ENCODE results near the gene HADHB. TPM values are rescaled to one million over a fixed set of nuclear protein-coding genes. Genes with fewer than 3 reads are reported as not detected.
A peak's percentile ranks its signal among the peaks of the same experiment; 100 is the strongest.

Gene HADHB
- polyA plus RNA-seq, 1 of the 3 experiments (the other 2 are of a cell fraction): 108 TPM

GRCh38 chr2:26241928-26242436 is 2.8 kb upstream of the HADHB start:
- Histone ChIP-seq H3K4me2 (peak overlapping the region; percentile 89; the same call in 1 of the 2 replicates), H3K4me3 (ENCODE audit: low read depth in 2 of 2, low read length in 1 of 2) (peak overlapping the region; percentile 83 to 91; a peak in 2 of 4 replicates)

GRCh38 chr2:26243470-26244308 is 1.1 kb upstream of the HADHB start:
- peak overlapping the region; percentile 97 for H2AFZ ChIP-seq (ENCODE audit: low read depth)
- peak overlapping the region; percentile 91 to 98 for H3K27ac ChIP-seq (ENCODE audit: low read depth in 2 of 2, low read length in 1 of 2)
- peak; percentile 47 for DNase-seq
- ChIA-PET POLR2A (no interaction called here), CTCF (interaction anchor here (0.7 to 1.9 kb wide), 12 partner anchors 13 to 502 kb away, joined by 3 to 6 read pairs (median 4); partner anchors contain the start of gene SELENOI)
- H3K79me2 ChIP-seq (ENCODE audit: insufficient read depth): peaks cover 96% of the 10 kb centered on the region
- TF ChIP-seq TAF1 (IDR thresholded peaks at IDR 0.05; ENCODE audit: borderline replicate concordance, low read depth, low read length) (peak; percentile 52; the same call in 1 of the 2 replicates), SIN3A (IDR thresholded peaks at IDR 0.05; ENCODE audit: borderline replicate concordance, low read depth, low read length) (0 out of 2 replicates have a peak, but pooled peaks have one; percentile 26), MEF2A (IDR thresholded peaks at IDR 0.05; ENCODE audit: borderline replicate concordance, low read depth) (no peak), NRF1 (IDR thresholded peaks at IDR 0.05; ENCODE audit: low read depth, low read length) (no peak)
- TF ChIP-seq, protein P1, sequence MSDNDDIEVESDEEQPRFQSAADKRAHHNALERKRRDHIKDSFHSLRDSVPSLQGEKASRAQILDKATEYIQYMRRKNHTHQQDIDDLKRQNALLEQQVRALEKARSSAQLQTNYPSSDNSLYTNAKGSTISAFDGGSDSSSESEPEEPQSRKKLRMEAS (IDR thresholded peaks at IDR 0.05; ENCODE audit: low read depth): 0 out of 2 replicates have a peak, but pooled peaks have one; percentile 12
- H3K9ac ChIP-seq: peak overlapping the region; percentile 87
- H3K36me3 ChIP-seq (replicated peaks in 1 of 2; ENCODE audit: control insufficient read depth in 1 of 2, insufficient read depth in 2 of 2, low read length in 1 of 2): peaks cover 0 to under 1% of the 10 kb centered on the region in 2 experiments
- peaks cover 11% of the 10 kb centered on the region; the same call in 1 of the 2 replicates for H4K20me1 ChIP-seq (ENCODE audit: insufficient read depth)
- H3K9me3 ChIP-seq: no peaks in the 10 kb centered on the region
- H3F3A ChIP-seq (replicated peaks; ENCODE audit: insufficient read depth): peaks cover 9% of the 10 kb centered on the region
- WGBS (ENCODE audit: low lambda C conversion rate): under 1% methylated on average over 22 of the region's 22 CpGs
- peak overlapping the region; percentile 89 for H3K4me2 ChIP-seq
- H3K9me2 ChIP-seq: no peaks in the 10 kb centered on the region
- H3K4me3 ChIP-seq (ENCODE audit: low read depth in 2 of 2, low read length in 1 of 2): peak overlapping the region; percentile 83 to 91
- peaks cover 9 to 11% of the 10 kb centered on the region in 2 experiments; a peak in 3 of 4 replicates for H3K4me1 ChIP-seq (ENCODE audit: control insufficient read depth in 1 of 2, insufficient read depth in 2 of 2, low read depth in 1 of 2, low read length in 1 of 2)
- H3K27me3 ChIP-seq (ENCODE audit: insufficient read depth): no peaks in the 10 kb centered on the region

More at GRCh38 chr2:26241928-26242436, 2.8 kb upstream of the HADHB start:
- Histone ChIP-seq H3K9me3 (no peaks in the 10 kb centered on the region), H3K27ac (ENCODE audit: low read depth in 2 of 2, low read length in 1 of 2) (no peak overlapping the region), H3K4me1 (ENCODE audit: control insufficient read depth in 1 of 2, insufficient read depth in 2 of 2, low read depth in 1 of 2, low read length in 1 of 2) (peaks cover 9 to 11% of the 10 kb centered on the region in 2 experiments; a peak in 3 of 4 replicates), H3F3A (replicated peaks; ENCODE audit: insufficient read depth) (peaks cover 9% of the 10 kb centered on the region), H3K27me3 (ENCODE audit: insufficient read depth) (no peaks in the 10 kb centered on the region), H3K36me3 (replicated peaks in 1 of 2; ENCODE audit: control insufficient read depth in 1 of 2, insufficient read depth in 2 of 2, low read length in 1 of 2) (peaks cover 5 to 12% of the 10 kb centered on the region in 2 experiments), H4K20me1 (ENCODE audit: insufficient read depth) (peaks cover 11% of the 10 kb centered on the region; the same call in 1 of the 2 replicates), H3K9ac (no peak overlapping the region; the same call in 1 of the 2 replicates), H2AFZ (ENCODE audit: low read depth) (no peak overlapping the region), H3K9me2 (no peaks in the 10 kb centered on the region), H3K79me2 (ENCODE audit: insufficient read depth) (peaks cover 83% of the 10 kb centered on the region)
- DNase-seq: no peak
- 65% methylated on average over 6 of the region's 6 CpGs for WGBS (ENCODE audit: low lambda C conversion rate)
- no peak for TF ChIP-seq CTCF (IDR thresholded peaks at IDR 0.05)
- ChIA-PET POLR2A (no interaction called here), CTCF (interaction anchor here (0.6 to 1.5 kb wide), 3 partner anchors 15 to 88 kb away, joined by 3 to 4 read pairs (median 4); no protein-coding TSS in a partner anchor)
